A673 (cell line): ENCODE results near the gene CACNA1G.

ENCODE experiments used
- CTCF ChIP-seq: fragments of 300-800, 200-600 bp; sonication (generic); conservative IDR thresholded peaks from 2 replicates; pipeline ENCODE4 v1.5.1; 2017; ENCODE audit warnings: low read depth, mild to moderate bottlenecking, antibody characterized with exemption, low read length, moderate library complexity, mixed read lengths
- EZH2 ChIP-seq: fragments of 200-600 bp; sonication (generic); IDR thresholded peaks from 2 replicates; pipeline ENCODE4 v1.6.1; 2017; ENCODE audit warnings: borderline replicate concordance, low read depth, mild to moderate bottlenecking, mixed read lengths, antibody characterized with exemption, low read length; ENCODE audit not compliant: poor library complexity, severe bottlenecking

- no peak for TF ChIP-seq CTCF
- no peak for TF ChIP-seq EZH2
Measured at GRCh38 chr17:50661348-50661747, 100.8 kb downstream of the CACNA1G start.
